ENCODE measurements around the gene NEDD9.

Gene NEDD9

GRCh38 chr6:11271228-11272020 is 39.0 kb upstream of the NEDD9 start:
- no peak for TF ChIP-seq CTCF (IDR thresholded peaks at IDR 0.05; ENCODE audit: low read depth, low read length, missing control alignments)
- no peak for DNase-seq (ENCODE audit: low read depth)
- in situ Hi-C loops (cut with HindIII; ENCODE audit: low sequenced_read_pairs), result no loop called here
- H3K4me3 ChIP-seq (ENCODE audit: low read depth, low read length), result no peak overlapping the region

GRCh38 chr6:11270030-11271027 is 37.9 kb upstream of the NEDD9 start:
- no peak for DNase-seq (ENCODE audit: low read depth)
- no peak overlapping the region for H3K4me3 ChIP-seq (ENCODE audit: low read depth, low read length)
- TF ChIP-seq CTCF (IDR thresholded peaks at IDR 0.05; ENCODE audit: low read depth, low read length, missing control alignments), result no peak
- in situ Hi-C loops (cut with HindIII; ENCODE audit: low sequenced_read_pairs), result no loop called here

GRCh38 chr6:11268978-11269377 is 36.5 kb upstream of the NEDD9 start:
- H3K4me3 ChIP-seq (ENCODE audit: low read depth, low read length), result no peak overlapping the region
- in situ Hi-C loops (cut with HindIII; ENCODE audit: low sequenced_read_pairs), result no loop called here
- no peak for DNase-seq (ENCODE audit: low read depth)
- TF ChIP-seq CTCF (IDR thresholded peaks at IDR 0.05; ENCODE audit: low read depth, low read length, missing control alignments), result no peak

- TF ChIP-seq CTCF (IDR thresholded peaks at IDR 0.05; ENCODE audit: low read depth, low read length, missing control alignments), result no peak
- in situ Hi-C loops (cut with HindIII; ENCODE audit: low sequenced_read_pairs), result no loop called here
- H3K4me3 ChIP-seq (ENCODE audit: low read depth, low read length), result no peak overlapping the region
- DNase-seq (ENCODE audit: low read depth), result no peak
Measured at GRCh38 chr6:11266926-11267325, 34.5 kb upstream of the NEDD9 start.

DNA sequence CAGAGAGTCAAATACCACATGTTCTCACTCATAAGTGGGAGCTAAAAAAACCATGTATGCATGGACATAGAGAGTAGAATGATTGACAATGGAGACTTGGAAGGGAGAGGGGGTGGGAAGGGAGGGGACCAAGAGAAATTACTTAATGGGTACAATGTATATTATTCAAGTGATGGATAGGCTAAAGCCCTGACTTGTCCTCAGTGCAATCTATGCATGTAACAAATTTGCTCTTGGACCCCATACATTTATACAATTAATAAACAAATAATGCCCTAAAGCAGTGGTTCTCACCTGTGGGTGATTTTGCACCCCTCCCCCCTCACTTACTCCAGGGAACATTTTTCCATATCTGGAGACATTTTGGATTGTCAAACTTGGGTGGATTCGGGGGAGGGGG is 33.5 kb upstream of the NEDD9 start:
- in situ Hi-C loops (cut with HindIII; ENCODE audit: low sequenced_read_pairs), result no loop called here
- no peak overlapping the region for H3K4me3 ChIP-seq (ENCODE audit: low read depth, low read length)
- no peak for DNase-seq (ENCODE audit: low read depth)
- TF ChIP-seq CTCF (IDR thresholded peaks at IDR 0.05; ENCODE audit: low read depth, low read length, missing control alignments), result no peak

DNA sequence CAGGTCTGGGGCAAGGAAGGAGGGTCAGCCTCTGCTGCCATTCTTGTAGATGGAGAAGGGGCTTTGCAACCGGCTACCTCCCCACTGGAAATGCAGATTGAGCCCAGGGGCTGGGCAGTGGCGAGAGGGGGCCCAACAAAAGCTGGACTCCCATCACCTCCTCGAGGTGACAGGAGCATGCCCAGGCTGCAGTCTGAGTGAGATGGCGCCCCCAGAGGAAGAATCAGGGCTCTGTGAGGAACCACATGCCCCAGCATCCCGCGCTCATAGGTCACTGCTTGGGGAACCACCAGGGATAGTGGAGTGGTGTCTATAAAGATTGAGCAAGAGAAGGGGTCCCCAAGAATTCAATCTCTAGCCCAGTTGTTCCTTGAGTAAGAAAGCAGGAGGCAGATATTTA is 31.6 kb upstream of the NEDD9 start:
- no peak for DNase-seq (ENCODE audit: low read depth)
- H3K4me3 ChIP-seq (ENCODE audit: low read depth, low read length), result no peak overlapping the region
- in situ Hi-C loops (cut with HindIII; ENCODE audit: low sequenced_read_pairs), result no loop called here
- no peak for TF ChIP-seq CTCF (IDR thresholded peaks at IDR 0.05; ENCODE audit: low read depth, low read length, missing control alignments)
